ENCODE measurements around the gene RNF167.

DNA sequence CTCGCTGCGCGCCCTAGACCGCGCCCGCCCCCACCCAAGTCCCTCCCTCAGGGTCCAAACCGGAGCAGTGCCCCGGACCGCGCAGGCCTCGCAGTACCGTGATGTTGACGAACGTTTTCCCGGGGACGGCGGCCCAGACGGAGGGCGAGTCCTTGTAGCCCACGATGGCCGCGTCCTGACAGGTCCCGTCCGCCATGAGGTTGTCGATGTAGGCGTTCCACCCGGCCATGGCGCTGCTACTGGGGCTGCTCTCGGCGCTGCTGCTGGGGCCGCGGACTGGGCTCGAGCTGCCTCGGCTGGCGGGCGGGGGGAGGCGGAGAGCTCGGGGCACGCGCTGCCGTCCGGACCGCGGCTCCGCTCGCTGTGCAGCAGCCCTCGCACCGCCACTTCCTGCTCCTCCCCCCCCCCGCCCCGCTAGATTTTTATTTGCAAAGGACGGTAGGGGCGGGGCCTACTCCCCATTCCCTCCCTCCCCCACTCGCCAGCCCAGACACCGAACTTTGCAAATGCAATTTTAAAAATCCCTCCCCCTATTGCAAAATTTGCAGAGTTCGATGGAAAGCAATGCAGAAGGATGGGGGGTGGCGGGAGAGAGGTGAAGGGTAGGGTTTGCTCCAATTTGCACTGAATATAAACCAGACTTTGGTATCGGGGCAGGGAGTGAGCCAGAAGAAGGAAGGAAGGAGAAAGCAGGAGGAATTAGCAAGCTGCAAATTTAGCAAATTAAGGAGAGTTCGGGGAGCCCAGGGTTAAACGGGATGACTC is 8.3 kb downstream of the RNF167 start, which contains the start of gene PFN1:
- TF ChIP-seq, protein P1, sequence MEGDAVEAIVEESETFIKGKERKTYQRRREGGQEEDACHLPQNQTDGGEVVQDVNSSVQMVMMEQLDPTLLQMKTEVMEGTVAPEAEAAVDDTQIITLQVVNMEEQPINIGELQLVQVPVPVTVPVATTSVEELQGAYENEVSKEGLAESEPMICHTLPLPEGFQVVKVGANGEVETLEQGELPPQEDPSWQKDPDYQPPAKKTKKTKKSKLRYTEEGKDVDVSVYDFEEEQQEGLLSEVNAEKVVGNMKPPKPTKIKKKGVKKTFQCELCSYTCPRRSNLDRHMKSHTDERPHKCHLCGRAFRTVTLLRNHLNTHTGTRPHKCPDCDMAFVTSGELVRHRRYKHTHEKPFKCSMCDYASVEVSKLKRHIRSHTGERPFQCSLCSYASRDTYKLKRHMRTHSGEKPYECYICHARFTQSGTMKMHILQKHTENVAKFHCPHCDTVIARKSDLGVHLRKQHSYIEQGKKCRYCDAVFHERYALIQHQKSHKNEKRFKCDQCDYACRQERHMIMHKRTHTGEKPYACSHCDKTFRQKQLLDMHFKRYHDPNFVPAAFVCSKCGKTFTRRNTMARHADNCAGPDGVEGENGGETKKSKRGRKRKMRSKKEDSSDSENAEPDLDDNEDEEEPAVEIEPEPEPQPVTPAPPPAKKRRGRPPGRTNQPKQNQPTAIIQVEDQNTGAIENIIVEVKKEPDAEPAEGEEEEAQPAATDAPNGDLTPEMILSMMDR (IDR thresholded peaks at IDR 0.05): peak in 1 of 3 donors; percentile 9
- no peak for TF ChIP-seq EP300 (IDR thresholded peaks at IDR 0.05)

Data from ovary (tissue), 3 donors.